Thymus (tissue), 11 donors: ENCODE measurements around the gene IFITM5. TPM values are rescaled to one million over a fixed set of nuclear protein-coding genes. Genes with fewer than 3 reads are reported as not detected.
"Not testable (repeated sequence)": the region's sequence is repeated elsewhere in the genome, so short reads cannot be mapped to it uniquely, and the experiment has no call there.

Experiments
- DNase-seq, 9 donors: peaks; one replicate each; pipeline ENCODE4 v3.0.0-alpha.2; 2013; ENCODE audit warnings: low spot score in 9 of 9, low read depth in 6 of 9, missing footprints in 1 of 9
- H3K27ac ChIP-seq, 2 donors: one replicate each; pipeline ENCODE4 v1.5.1; 2013; ENCODE audit warnings: control low read depth in 1 of 2, low read depth in 1 of 2, low read length in 1 of 2, mild to moderate bottlenecking in 1 of 2, moderate library complexity in 1 of 2
- H3K27me3 ChIP-seq, 2 donors: one replicate each; pipeline ENCODE4 v1.5.1; 2013; ENCODE audit warnings: low read length in 1 of 2; ENCODE audit not compliant: control insufficient read depth in 2 of 2, insufficient read depth in 1 of 2
- H3K36me3 ChIP-seq, 2 donors: one replicate each; pipeline ENCODE4 v1.5.1; 2013; ENCODE audit warnings: low read length in 1 of 2, mild to moderate bottlenecking in 1 of 2, moderate library complexity in 1 of 2; ENCODE audit not compliant: control insufficient read depth in 2 of 2, insufficient read depth in 2 of 2
- H3K4me1 ChIP-seq, 2 donors: one replicate each; pipeline ENCODE4 v1.5.1; 2013; ENCODE audit warnings: low read length in 2 of 2; ENCODE audit not compliant: control insufficient read depth in 2 of 2, insufficient read depth in 2 of 2
- H3K4me3 ChIP-seq, 2 donors: one replicate each; pipeline ENCODE4 v1.5.1; 2013; ENCODE audit warnings: low read length in 2 of 2, control low read depth in 1 of 2, mild to moderate bottlenecking in 1 of 2
- H3K9me3 ChIP-seq, 2 donors: one replicate each; pipeline ENCODE4 v1.5.1; 2013; ENCODE audit warnings: low read length in 1 of 2, mild to moderate bottlenecking in 1 of 2; ENCODE audit not compliant: control insufficient read depth in 2 of 2, insufficient read depth in 1 of 2
- WGBS: extraction: QIAGEN DNeasy Blood & Tissue Kit; methylation state at CpG from one replicate; pipeline ENCODE4 v1.1.7; 2013; 5-methylcytosine and 5-hydroxymethylcytosine counted together
- polyA plus RNA-seq: library from polyadenylated mRNA; stranded (reverse); fragments of 200-250 nt; gene quantifications from one replicate; pipeline ENCODE4 v1.2.3, GENCODE V29; 2013
- total RNA-seq: library from RNA; stranded (reverse); fragments of 120-200 nt; gene quantifications from one replicate; pipeline ENCODE4 v1.2.4, GENCODE V29; 2013
- donor health status: healthy.

The IFITM5 gene
- total and polyA plus RNA-seq, 2 donors: 0.25 TPM; not detected in 1

- peaks cover 16 to 51% of the 10 kb centered on the region in 2 donors for H3K4me1 ChIP-seq
- H3K4me3 ChIP-seq: no peak overlapping the region
- peak in 1 of 9 donors; percentile 41 for DNase-seq
- H3K36me3 ChIP-seq: peaks cover 0 to 2% of the 10 kb centered on the region in 2 donors
- peaks cover 0 to 2% of the 10 kb centered on the region in 2 donors for H3K27me3 ChIP-seq
- 88% methylated on average over 11 of the region's 11 CpGs for WGBS
- H3K27ac ChIP-seq: peak overlapping the region in 1 of 2 donors; percentile 55
- H3K9me3 ChIP-seq: peaks cover 0 to 4% of the 10 kb centered on the region in 2 donors
These were observed 24.8 kb upstream of the IFITM5 start for GRCh38 chr11:324156-324555.

GRCh38 chr11:319888-320273 lies 20.6 kb upstream of the IFITM5 start:
- Histone ChIP-seq H3K4me3 (peak overlapping the region; percentile 44), H3K27me3 (peaks cover 4 to 31% of the 10 kb centered on the region in 2 donors), H3K4me1 (peaks cover 13 to 45% of the 10 kb centered on the region in 2 donors), H3K27ac (peak overlapping the region in 1 of 2 donors; percentile 41)
- not testable (repeated sequence) for H3K9me3 ChIP-seq, H3K36me3 ChIP-seq, DNase-seq
- 43% methylated on average over 9 of the region's 10 CpGs for WGBS

- Histone ChIP-seq H3K4me3 (peak overlapping the region; percentile 44), H3K27me3 (peaks cover 4 to 32% of the 10 kb centered on the region in 2 donors), H3K27ac (peak overlapping the region; percentile 41 to 65), H3K4me1 (peaks cover 13 to 43% of the 10 kb centered on the region in 2 donors)
- DNase-seq, H3K9me3 ChIP-seq, H3K36me3 ChIP-seq: not testable (repeated sequence)
- WGBS: 54% methylated on average over 19 of the region's 29 CpGs
These were observed 20.0 kb upstream of the IFITM5 start for GRCh38 chr11:319121-319887.

- peaks cover 4 to 32% of the 10 kb centered on the region in 2 donors for H3K27me3 ChIP-seq
- peak overlapping the region; percentile 44 for H3K4me3 ChIP-seq
- WGBS: under 1% methylated on average over 16 of the region's 79 CpGs
- H3K27ac ChIP-seq: peak overlapping the region in 1 of 2 donors; percentile 77
- not testable (repeated sequence) for H3K36me3 ChIP-seq, DNase-seq, H3K9me3 ChIP-seq
- peaks cover 20 to 45% of the 10 kb centered on the region in 2 donors for H3K4me1 ChIP-seq
These were observed 19.2 kb upstream of the IFITM5 start for GRCh38 chr11:318405-319120.

- DNase-seq, H3K9me3 ChIP-seq, H3K36me3 ChIP-seq, H3K4me3 ChIP-seq: not testable (repeated sequence)
- peaks cover 26 to 52% of the 10 kb centered on the region in 2 donors for H3K4me1 ChIP-seq
- 57% methylated on average over 17 of the region's 30 CpGs for WGBS
- peaks cover 4 to 32% of the 10 kb centered on the region in 2 donors for H3K27me3 ChIP-seq
- H3K27ac ChIP-seq: peak overlapping the region in 1 of 2 donors; percentile 23
These were observed 18.5 kb upstream of the IFITM5 start for GRCh38 chr11:317668-318404.

GRCh38 chr11:316891-317301 lies 17.6 kb upstream of the IFITM5 start:
- WGBS: 84% methylated on average over 7 of the region's 7 CpGs
- peak overlapping the region in 1 of 2 donors; percentile 71 for H3K27ac ChIP-seq
- DNase-seq: no peak
- peaks cover 4 to 34% of the 10 kb centered on the region in 2 donors for H3K27me3 ChIP-seq
- no peaks in the 10 kb centered on the region for H3K36me3 ChIP-seq
- H3K4me3 ChIP-seq: peak overlapping the region; percentile 52 to 54
- H3K4me1 ChIP-seq: peaks cover 29 to 59% of the 10 kb centered on the region in 2 donors
- no peaks in the 10 kb centered on the region for H3K9me3 ChIP-seq

- 52% methylated on average over 64 of the region's 64 CpGs for WGBS
- Histone ChIP-seq H3K27me3 (peaks cover 4 to 36% of the 10 kb centered on the region in 2 donors), H3K4me3 (peak overlapping the region; percentile 52 to 54), H3K36me3 (no peaks in the 10 kb centered on the region), H3K27ac (peak overlapping the region; percentile 47 to 71), H3K9me3 (no peaks in the 10 kb centered on the region), H3K4me1 (peaks cover 29 to 63% of the 10 kb centered on the region in 2 donors)
- DNase-seq: peak in 1 of 9 donors; percentile 39
These were observed 16.8 kb upstream of the IFITM5 start for GRCh38 chr11:316031-316701.

GRCh38 chr11:315516-315994 lies 16.2 kb upstream of the IFITM5 start:
- DNase-seq: no peak
- Histone ChIP-seq H3K4me3 (peak overlapping the region; percentile 52 to 54), H3K4me1 (peaks cover 29 to 63% of the 10 kb centered on the region in 2 donors), H3K27ac (peak overlapping the region; percentile 69 to 80), H3K9me3 (no peaks in the 10 kb centered on the region), H3K36me3 (no peaks in the 10 kb centered on the region), H3K27me3 (peaks cover 4 to 36% of the 10 kb centered on the region in 2 donors)
- 77% methylated on average over 32 of the region's 32 CpGs for WGBS
